HG03571 (cell line): ENCODE measurements around the gene MYO3B.
"Not testable (repeated sequence)": the region's sequence is repeated elsewhere in the genome, so short reads cannot be mapped to it uniquely, and the experiment has no call there.

ENCODE experiments used
- ATAC-seq: cut with Tn5 transposase; IDR thresholded peaks from one replicate; pipeline ENCODE4 v1.9.1; 2021; ENCODE audit not compliant: unreplicated experiment

Gene MYO3B

GRCh38 chr2:170255971-170256370 lies 78.0 kb downstream of the MYO3B start:
- ATAC-seq: no peak

GRCh38 chr2:170258382-170258781 lies 80.4 kb downstream of the MYO3B start:
- ATAC-seq: no peak

- no peak for ATAC-seq
These were observed 82.2 kb downstream of the MYO3B start for GRCh38 chr2:170260188-170260587.

GRCh38 chr2:170261566-170261965 lies 83.6 kb downstream of the MYO3B start:
- no peak for ATAC-seq

GRCh38 chr2:170262343-170262742 lies 84.4 kb downstream of the MYO3B start:
- ATAC-seq: no peak

- no peak for ATAC-seq
These were observed 84.9 kb downstream of the MYO3B start for GRCh38 chr2:170262806-170263205.

GRCh38 chr2:170263728-170264521 lies 86.0 kb downstream of the MYO3B start:
- not testable (repeated sequence) for ATAC-seq

GRCh38 chr2:170264522-170264860 lies 86.5 kb downstream of the MYO3B start:
- ATAC-seq: no peak

- no peak for ATAC-seq
These were observed 86.9 kb downstream of the MYO3B start for GRCh38 chr2:170264865-170265264.

- no peak for ATAC-seq
These were observed 87.4 kb downstream of the MYO3B start for GRCh38 chr2:170265321-170265720.

- no peak for ATAC-seq
These were observed 88.4 kb downstream of the MYO3B start for GRCh38 chr2:170266358-170266757.

GRCh38 chr2:170267071-170267470 lies 89.1 kb downstream of the MYO3B start:
- no peak for ATAC-seq

- ATAC-seq: no peak
These were observed 92.4 kb downstream of the MYO3B start for GRCh38 chr2:170270278-170270864.

- ATAC-seq: no peak
These were observed 93.4 kb downstream of the MYO3B start for GRCh38 chr2:170271340-170271739.

- no peak for ATAC-seq
These were observed 98.1 kb downstream of the MYO3B start for GRCh38 chr2:170276056-170276455.

- no peak for ATAC-seq
These were observed 99.1 kb downstream of the MYO3B start for GRCh38 chr2:170276925-170277629.

GRCh38 chr2:170277951-170278350 lies 100.0 kb downstream of the MYO3B start:
- ATAC-seq: no peak

GRCh38 chr2:170279615-170280014 lies 101.7 kb downstream of the MYO3B start:
- ATAC-seq: not testable (repeated sequence)

GRCh38 chr2:170282851-170283250 lies 104.9 kb downstream of the MYO3B start:
- no peak for ATAC-seq

- ATAC-seq: no peak
These were observed 106.3 kb downstream of the MYO3B start for GRCh38 chr2:170284205-170284604.

- no peak for ATAC-seq
These were observed 110.9 kb downstream of the MYO3B start for GRCh38 chr2:170288859-170289258.

GRCh38 chr2:170291474-170291873 lies 113.5 kb downstream of the MYO3B start:
- no peak for ATAC-seq
